Heart left ventricle (tissue), 13 donors: Measurements from ENCODE around the gene ASB15.
"Not testable (repeated sequence)": the region's sequence is repeated elsewhere in the genome, so short reads cannot be mapped to it uniquely, and the experiment has no call there.

Experiments
- CTCF ChIP-seq, 12 donors: fragments of 200-600 bp; sonication (generic) in 4 of 12; IDR thresholded peaks; one replicate each; pipeline versions ENCODE4 v1.5.0 to v1.8.0; 2018 to 2022; ENCODE audit warnings: antibody characterized with exemption in 12 of 12, mild to moderate bottlenecking in 5 of 12
- POLR2A ChIP-seq, 2 donors: fragments of 450-650 bp; IDR thresholded peaks; one replicate each; pipeline ENCODE4 v1.6.1; 2017; ENCODE audit warnings: antibody characterized with exemption in 2 of 2, mild to moderate bottlenecking in 2 of 2, moderate library complexity in 2 of 2
- donor health status: ischemic (EF 13 %, LVEDD 7.1; RV severe dilation, severe dysfunction).
- donor health status: DM: no; HTN: yes; CAD: no.
- donor health status: DM: no; HTN: no; CAD: no.
- donor health status: ischemic (EF 25% LVEDD 6.9; RV normal size, moderate dysfunction).
- donor health status: ischemic (EF 25% LVEDD 5.7; RV mildly dilated, moderate dysfunction).
- donor health status: ischemic (EF 35%, LVEDD 5.7; RV mildly dilated, moderate dysfunction).
- donor health status: nonischemic (EF 11% LVEDD 7.7; RV severe dilation, severe dysfunction).
- donor health status: DM: yes; HTN: yes; CAD: no.
- donor health status: PGD.
- donor health status: ischemic (EF 29% LVEDD 5.4; RV normal size, mild dysfunction).
- donor health status: nonischemic (EF 23%, LVEDD 6.1; RV moderate dilation, normal function).

- not testable (repeated sequence) for TF ChIP-seq CTCF, POLR2A (IDR thresholded peaks at IDR 0.05)
Measured at GRCh38 chr7:123552134-123552533, 49.5 kb upstream of the ASB15 start.
